GM21723 (cell line): ENCODE measurements around the gene HOXB1.
"Not testable (repeated sequence)": the region's sequence is repeated elsewhere in the genome, so short reads cannot be mapped to it uniquely, and the experiment has no call there.

Experiments used
- ATAC-seq: cut with Tn5 transposase; IDR thresholded peaks from one replicate; pipeline ENCODE4 v1.9.1; 2021; ENCODE audit warnings: mild to moderate bottlenecking, moderate library complexity; ENCODE audit not compliant: unreplicated experiment

The HOXB1 gene

DNA sequence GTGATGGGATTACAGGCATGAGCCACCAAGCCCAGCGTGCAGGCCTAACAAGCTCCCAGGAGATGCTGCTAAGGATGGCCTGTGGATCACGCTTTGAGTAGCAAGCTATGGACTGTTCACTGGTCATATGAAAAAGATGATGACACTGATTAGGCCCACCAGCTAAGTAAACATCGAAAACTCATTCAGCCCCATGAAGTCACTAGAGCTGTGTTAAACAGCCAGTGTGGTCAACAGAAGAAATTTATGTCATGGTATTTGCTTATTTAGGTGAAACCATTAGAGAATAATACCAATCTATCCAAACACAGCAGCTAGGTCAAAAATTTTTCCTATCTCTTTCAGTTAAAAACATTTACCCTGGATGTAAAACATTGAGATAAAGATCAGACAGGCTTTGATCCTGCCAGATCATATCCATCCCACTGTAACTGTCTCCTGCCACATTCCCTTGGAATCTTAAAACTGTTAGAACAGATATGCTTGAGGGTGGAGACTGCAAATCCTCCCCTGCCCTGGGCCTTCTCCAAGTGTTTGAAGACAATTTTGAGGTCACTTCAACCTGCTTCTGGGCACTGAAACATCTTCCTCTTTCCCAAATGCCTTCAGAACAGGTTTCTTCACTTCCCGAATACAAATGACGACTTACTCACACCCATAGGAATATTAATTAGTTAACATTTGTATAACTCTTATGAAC, 30.9 kb downstream of the HOXB1 start:
- no peak for ATAC-seq

GRCh38 chr17:48499248-48499647, 31.6 kb downstream of the HOXB1 start:
- no peak for ATAC-seq

DNA sequence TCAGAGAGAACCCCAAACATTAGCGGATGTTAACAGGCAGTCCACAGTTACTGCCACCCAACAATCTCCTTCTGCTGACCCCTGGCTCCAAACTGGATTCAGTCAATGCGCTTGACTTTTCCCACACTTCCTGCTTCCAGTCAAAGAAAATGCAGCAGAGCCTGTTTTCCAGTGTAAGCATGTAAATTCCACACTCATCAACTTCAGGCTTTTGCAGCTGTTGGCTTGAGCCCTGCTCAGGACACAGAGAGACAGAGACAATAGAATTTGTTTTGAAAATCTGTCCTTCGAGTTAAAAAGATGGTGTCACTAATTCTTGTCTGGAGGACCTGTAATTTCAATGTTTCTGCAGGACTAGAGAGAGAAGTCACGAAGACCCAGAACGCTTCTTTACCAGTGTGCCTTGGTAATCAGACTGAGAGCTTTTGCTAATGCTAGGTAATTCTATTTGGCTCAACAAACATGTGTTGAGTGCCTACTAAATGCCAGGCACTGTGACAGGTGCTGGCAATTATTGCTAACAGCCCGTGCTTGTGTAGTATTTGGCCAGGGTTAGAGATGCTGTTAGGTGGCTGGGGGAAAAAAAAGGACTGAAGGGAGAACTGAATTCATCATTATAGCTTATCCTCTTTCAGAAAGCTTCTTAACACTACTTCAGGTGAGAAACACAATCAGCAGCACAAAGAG, 32.5 kb downstream of the HOXB1 start:
- ATAC-seq = no peak

- no peak for ATAC-seq
These were observed 33.7 kb downstream of the HOXB1 start for GRCh38 chr17:48497103-48497502.

DNA sequence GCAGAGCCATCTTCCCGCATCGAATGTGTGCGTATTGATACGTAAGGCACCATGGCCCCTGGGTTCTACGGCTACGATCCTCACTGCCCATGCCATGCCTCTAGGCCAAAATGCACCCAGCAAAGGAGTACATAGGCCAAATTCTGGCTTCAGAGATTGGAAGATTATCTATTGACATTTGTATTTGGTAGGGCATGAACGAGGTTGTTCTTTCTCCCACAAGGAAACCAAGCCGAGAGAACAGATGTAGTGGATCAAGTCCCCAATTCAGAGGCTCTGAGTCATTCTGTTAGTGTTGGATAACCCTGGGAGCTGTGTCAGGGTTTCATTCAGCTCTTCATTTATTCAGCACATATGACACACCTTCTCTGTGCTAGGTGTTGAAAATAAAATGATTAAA, 36.5 kb downstream of the HOXB1 start:
- no peak for ATAC-seq

DNA sequence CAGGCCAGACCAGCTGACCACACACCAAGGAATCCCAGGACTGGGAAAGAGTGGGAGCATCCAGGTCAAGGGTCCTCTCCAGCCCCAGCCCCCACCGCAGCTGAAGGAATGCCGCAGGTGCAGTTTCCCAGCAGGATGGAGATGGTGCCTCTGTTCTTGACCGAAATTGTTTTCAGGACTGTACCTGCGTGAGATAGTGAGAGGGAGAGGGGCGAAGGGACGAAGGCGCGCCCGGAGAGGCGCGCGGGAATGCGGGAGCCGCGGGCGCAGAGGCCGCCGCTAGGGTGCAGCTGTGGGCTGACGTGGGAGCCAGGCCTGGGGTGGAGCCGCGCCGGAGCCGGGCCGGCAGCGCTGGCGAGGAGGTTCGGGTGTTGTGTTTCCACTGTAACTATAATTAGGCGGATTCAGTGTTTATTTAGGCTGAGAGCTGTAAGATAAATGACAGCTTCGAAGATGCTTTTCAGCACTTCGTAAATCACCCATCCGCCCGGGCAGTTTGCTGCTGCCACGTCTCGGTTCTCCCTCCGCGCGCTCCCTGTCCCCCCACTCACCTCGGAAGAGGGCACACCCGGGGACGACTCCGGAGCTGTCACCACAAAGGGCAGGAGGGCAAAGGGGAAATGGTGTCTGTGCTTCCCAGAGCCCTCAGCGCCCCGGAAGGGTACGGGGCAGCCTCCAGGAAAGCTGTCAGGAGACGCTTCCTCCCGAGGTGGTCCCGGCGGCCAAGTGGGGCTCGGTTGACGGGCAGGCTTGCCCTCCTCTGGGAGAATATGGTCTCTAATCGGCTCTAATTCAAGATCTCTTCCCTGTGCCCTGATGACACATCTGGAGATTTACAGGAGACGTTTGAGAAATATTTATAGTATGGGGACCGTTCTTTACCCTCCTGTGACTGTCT, 38.2 kb downstream of the HOXB1 start:
- peak; percentile 65 for ATAC-seq

DNA sequence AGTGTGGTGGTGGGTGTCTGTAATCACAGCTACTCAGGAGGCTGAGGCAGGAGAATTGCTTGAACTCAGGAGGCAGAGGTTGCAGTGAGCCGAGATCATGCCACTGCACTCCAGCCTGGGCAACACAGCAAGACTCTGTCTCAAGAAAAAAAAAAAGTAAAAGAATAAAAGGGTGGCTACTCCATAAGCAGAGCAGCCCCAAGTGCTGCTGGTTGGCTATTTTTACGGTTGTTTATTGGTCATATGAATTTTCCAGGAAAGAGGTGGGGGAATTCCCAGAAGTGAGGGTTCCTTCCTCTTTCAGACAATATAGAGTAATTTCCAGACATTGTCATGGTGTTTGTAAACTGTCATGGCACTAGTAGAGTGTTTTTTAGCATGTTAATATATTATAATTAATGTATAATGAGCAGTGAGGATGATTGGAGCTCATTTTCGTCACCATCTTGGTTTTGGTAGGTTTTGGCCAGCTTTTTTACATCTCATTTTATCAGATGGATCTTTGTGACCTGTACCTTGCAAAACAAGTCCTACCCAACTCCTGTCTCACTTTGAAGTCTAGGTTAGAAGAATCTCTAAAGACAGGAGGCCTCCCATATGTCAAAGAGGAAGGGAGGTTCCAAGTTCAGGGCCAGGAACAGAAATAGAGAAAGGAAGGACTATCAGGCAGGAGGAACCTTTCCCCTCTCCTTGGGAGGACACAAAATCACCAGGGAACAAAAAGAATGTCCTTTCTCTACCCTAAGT, 39.1 kb downstream of the HOXB1 start:
- no peak for ATAC-seq

DNA sequence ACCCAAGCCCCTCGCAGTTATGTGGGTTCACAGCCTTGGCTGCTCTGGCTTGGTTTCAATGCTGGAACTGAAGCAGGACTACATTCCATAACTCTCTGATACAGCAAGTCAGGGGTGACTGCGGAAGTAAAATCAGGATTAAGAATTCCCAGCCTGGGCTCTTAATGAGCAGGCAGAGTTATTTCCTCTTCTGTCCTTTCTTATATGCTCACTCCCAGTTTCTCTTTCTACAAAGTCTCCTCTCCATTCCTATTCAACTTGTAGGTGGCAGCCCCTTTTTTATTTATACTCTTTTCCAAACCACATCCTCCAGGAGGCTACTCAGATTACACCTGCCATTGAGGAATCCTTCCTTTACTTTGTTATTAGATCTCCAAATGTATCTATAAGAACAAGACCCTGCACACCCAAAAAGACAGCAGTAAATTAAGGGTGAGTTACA, 40.3 kb downstream of the HOXB1 start:
- ATAC-seq = no peak

DNA sequence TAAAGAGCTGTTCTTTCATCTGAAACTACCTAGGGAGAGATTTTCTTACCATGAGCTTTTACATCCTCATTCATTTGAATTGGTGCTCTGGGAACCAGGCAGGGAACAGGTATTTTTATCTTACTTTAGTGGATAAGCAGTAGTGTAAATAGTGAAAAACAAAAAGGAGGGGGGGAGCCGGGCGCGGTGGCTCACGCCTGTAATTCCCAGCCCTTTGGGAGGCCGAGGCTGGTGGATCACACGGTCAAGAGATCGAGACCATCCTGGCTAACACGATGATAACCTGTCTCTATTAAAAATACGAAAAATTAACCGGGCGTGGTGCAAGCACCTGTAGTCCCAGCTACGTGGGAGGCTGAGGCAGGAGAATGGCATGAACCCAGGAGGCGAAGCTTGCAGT, 41.0 kb downstream of the HOXB1 start:
- no peak for ATAC-seq

DNA sequence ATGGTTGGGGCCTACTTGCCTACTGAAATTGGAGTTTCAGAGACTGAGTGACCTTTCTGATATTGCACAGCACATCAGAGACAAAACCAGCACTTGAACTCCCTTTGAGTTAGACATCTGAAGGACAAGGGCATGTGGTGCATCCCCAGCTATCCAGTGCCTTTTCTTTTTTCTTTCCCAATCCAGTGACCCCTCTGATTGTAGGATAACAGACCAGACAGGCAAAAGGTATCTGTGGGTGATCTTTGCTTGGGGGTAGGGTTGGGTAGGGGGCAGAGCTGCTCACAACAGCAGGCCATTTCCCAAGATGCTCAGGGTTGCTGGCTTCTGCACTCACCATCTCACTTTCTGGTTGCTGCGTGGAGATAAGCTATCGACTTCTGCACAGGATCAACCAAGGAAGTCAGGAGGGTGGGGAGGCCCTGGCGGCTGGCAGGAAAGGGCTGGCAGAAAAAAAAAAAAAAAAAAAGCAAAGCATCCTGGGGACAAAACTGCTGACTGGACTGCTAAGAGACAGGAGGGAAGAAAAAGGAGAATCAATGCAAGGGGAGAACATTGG, 42.2 kb downstream of the HOXB1 start:
- ATAC-seq = no peak

GRCh38 chr17:48487221-48487620, 43.6 kb downstream of the HOXB1 start:
- no peak for ATAC-seq

DNA sequence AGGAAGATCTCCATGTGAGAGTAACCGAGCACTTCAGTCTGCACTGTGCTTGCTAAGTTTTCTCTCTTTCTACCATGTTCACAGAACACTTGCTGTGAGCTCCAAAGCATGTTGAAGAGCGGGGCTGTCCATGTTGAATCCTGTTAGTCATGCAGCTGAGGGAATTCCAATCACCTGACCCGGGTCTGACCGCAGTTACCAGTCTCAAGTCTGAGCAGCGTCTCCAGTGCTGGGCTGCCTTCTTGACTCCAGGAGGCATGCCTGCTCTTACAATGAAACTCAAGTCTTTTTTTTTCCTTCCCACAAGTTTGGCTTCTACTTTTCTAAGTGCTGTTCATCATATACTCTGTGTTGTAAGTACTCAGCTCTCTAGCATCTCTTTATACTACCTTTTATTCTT, 44.3 kb downstream of the HOXB1 start:
- no peak for ATAC-seq

DNA sequence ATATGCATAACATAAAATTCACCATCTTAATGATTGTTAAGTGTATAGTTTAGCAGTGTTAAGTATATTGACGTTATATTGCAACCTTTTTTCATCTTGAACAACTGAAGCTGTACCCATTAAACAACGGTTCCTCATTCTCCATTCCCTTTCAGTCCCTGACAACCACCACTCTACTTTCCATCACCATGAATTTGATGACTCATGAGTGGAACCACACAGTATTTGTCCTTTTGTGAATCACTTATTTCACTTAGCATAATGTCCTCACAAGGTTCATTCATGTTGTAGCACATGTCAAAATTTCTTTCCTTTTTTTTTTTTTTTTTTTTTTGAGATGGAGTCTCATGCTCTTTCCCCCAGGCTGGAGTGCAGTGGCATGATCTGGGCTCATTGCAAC, 46.0 kb downstream of the HOXB1 start:
- ATAC-seq = no peak

GRCh38 chr17:48484256-48484655, 46.6 kb downstream of the HOXB1 start:
- ATAC-seq = no peak

GRCh38 chr17:48483471-48484131, 47.2 kb downstream of the HOXB1 start:
- no peak for ATAC-seq

GRCh38 chr17:48483004-48483403, 47.8 kb downstream of the HOXB1 start:
- no peak for ATAC-seq

DNA sequence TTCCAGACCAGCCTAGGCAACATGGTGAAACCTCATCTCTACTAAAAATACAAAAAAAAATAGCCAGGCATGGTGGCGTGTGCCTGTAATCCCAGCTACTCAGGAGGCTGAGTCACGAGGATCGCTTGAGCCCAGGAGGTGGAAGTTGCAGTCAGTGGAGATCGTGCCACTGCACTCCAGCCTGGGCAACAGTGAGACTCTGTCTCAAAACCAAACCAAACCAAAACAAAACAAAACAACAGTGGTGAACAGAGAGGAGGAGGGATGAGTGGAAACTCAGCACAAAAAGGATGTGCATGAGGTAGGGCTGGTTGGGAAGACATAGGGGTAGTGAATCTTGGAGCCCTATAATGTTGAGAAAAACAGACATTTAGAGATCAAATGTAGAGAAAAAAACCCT, 48.5 kb downstream of the HOXB1 start:
- not testable (repeated sequence) for ATAC-seq

DNA sequence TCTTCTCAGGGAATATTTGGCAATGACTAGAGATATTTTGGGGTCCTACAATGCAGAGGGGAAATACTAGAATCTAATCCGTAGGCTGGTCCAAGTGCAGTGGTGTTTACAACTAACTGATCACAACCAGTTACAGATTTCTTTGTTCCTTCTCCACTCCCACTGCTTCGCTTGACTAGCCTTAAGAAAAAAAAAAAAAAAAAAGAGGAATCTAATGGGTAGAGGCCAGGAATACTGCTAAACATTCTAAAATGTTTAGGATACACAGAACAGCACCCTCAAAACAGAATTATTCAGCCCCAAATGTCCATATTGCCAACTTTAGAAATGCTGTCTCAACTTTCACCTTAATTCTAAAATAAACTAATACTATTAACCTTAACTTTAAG, 51.8 kb downstream of the HOXB1 start:
- ATAC-seq = no peak
